ENCODE results near the gene CD300LD.

Gene CD300LD

DNA sequence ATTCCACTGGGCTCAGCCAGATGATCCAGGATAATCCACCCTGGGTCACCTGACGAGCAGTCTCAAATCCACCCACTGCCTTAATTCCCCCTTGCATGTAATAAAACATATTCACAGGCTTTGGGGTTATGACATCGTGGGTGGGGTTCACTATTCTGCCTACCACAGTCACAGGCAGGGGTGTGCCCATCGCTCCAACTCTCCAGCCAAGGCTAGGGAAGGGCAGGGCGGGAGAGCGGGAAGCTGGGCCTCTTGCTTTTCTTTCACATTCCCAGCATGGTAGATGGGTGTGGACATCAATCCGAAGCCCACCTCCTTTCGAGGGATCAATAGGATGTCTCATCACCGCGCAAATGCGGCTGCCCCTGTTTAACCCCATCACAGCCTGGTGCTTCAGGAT lies 12.7 kb upstream of the CD300LD start (continued):
- TF ChIP-seq, protein P1, sequence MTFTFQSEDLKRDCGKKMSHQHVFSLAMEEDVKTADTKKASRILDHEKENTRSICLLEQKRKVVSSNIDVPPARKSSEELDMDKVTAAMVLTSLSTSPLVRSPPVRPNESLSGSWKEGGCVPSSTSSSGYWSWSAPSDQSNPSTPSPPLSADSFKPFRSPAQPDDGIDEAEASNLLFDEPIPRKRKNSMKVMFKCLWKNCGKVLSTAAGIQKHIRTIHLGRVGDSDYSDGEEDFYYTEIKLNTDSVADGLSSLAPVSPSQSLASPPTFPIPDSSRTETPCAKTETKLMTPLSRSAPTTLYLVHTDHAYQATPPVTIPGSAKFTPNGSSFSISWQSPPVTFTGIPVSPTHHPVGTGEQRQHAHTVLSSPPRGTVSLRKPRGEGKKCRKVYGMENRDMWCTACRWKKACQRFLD (tag by site-specific recombination; IDR thresholded peaks at IDR 0.05), result no peak
- TF ChIP-seq HOXA7 (CRISPR knock-in tag; IDR thresholded peaks at IDR 0.05; ENCODE audit: borderline replicate concordance), result no peak
- no peak for TF ChIP-seq SCRT1 (tag by site-specific recombination; IDR thresholded peaks at IDR 0.05; ENCODE audit: borderline replicate concordance)
- TF ChIP-seq ZBTB20 (tag by site-specific recombination; IDR thresholded peaks at IDR 0.05), result no peak
- TF ChIP-seq ZNF626 (tag by site-specific recombination; IDR thresholded peaks at IDR 0.05), result no peak

- CTCF ChIA-PET, result interaction anchor here (0.6 to 2.6 kb wide), 6 partner anchors 21 to 391 kb away, joined by 3 to 9 read pairs (median 4); partner anchors contain the start of genes GPR142 and TTYH2
- no peak overlapping the region for H3K4me3 ChIP-seq (ENCODE audit: low read depth, low read length)
- no peak overlapping the region for H3K27ac ChIP-seq (ENCODE audit: extremely low read depth, low read depth, low read length)
- POLR2A ChIA-PET, result no interaction called here
- H3K36me3 ChIP-seq (ENCODE audit: control insufficient read depth in 2 of 2, insufficient read depth in 1 of 2, low read length in 2 of 2), result no peaks in the 10 kb centered on the region
- TF ChIP-seq, protein P2, sequence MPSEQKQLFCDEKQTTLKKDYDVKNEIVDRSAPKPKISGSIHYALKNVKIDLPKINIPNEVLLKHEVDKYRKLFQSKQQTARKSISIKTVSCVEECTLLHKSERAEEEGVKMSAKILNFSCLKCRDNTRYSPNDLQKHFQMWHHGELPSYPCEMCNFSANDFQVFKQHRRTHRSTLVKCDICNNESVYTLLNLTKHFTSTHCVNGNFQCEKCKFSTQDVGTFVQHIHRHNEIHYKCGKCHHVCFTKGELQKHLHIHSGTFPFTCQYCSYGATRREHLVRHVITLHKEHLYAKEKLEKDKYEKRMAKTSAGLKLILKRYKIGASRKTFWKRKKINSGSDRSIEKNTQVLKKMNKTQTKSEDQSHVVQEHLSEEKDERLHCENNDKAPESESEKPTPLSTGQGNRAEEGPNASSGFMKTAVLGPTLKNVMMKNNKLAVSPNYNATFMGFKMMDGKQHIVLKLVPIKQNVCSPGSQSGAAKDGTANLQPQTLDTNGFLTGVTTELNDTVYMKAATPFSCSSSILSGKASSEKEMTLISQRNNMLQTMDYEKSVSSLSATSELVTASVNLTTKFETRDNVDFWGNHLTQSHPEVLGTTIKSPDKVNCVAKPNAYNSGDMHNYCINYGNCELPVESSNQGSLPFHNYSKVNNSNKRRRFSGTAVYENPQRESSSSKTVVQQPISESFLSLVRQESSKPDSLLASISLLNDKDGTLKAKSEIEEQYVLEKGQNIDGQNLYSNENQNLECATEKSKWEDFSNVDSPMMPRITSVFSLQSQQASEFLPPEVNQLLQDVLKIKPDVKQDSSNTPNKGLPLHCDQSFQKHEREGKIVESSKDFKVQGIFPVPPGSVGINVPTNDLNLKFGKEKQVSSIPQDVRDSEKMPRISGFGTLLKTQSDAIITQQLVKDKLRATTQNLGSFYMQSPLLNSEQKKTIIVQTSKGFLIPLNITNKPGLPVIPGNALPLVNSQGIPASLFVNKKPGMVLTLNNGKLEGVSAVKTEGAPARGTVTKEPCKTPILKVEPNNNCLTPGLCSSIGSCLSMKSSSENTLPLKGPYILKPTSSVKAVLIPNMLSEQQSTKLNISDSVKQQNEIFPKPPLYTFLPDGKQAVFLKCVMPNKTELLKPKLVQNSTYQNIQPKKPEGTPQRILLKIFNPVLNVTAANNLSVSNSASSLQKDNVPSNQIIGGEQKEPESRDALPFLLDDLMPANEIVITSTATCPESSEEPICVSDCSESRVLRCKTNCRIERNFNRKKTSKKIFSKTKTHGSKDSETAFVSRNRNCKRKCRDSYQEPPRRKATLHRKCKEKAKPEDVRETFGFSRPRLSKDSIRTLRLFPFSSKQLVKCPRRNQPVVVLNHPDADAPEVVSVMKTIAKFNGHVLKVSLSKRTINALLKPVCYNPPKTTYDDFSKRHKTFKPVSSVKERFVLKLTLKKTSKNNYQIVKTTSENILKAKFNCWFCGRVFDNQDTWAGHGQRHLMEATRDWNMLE (tag by site-specific recombination; conservative IDR thresholded peaks at IDR 0.05; ENCODE audit: low read depth), result no peak
- TF ChIP-seq TCF7L2 (IDR thresholded peaks at IDR 0.05; ENCODE audit: borderline replicate concordance, low read depth, low read length) (no peak), PRDM4 (tag by site-specific recombination; IDR thresholded peaks at IDR 0.05) (no peak), ZNF157 (tag by site-specific recombination; IDR thresholded peaks at IDR 0.05) (no peak), BCL11B (tag by site-specific recombination; IDR thresholded peaks at IDR 0.05; ENCODE audit: low read depth) (no peak), ZSCAN30 (tag by site-specific recombination; IDR thresholded peaks at IDR 0.05) (no peak)
- no peaks in the 10 kb centered on the region for H3K9me3 ChIP-seq (ENCODE audit: control insufficient read depth, insufficient read depth, low read depth, low read length)
- no peaks in the 10 kb centered on the region for H3K4me1 ChIP-seq (ENCODE audit: control insufficient read depth, insufficient read depth, low read length)
Measured at GRCh38 chr17:74604200-74604599, 12.1 kb upstream of the CD300LD start.

- H3K4me3 ChIP-seq (ENCODE audit: low read depth, low read length), result no peak overlapping the region
- H3K9me3 ChIP-seq (ENCODE audit: control insufficient read depth, insufficient read depth, low read depth, low read length), result no peaks in the 10 kb centered on the region
- no peaks in the 10 kb centered on the region for H3K36me3 ChIP-seq (ENCODE audit: control insufficient read depth in 2 of 2, insufficient read depth in 1 of 2, low read length in 2 of 2)
- ChIA-PET CTCF (interaction anchor here (0.6 to 2.6 kb wide), 11 partner anchors 10 to 391 kb away, joined by 3 to 14 read pairs (median 3); partner anchors contain the start of genes CD300LD, GPR142 and TTYH2), POLR2A (no interaction called here)
- H3K27ac ChIP-seq (ENCODE audit: extremely low read depth, low read depth, low read length), result no peak overlapping the region
- TF ChIP-seq ZNF2 (tag by site-specific recombination; IDR thresholded peaks at IDR 0.05) (peak; percentile 67; the same call in 1 of the 2 replicates), ZNF654 (tag by site-specific recombination; IDR thresholded peaks at IDR 0.05; ENCODE audit: low read depth) (no peak)
- H3K4me1 ChIP-seq (ENCODE audit: control insufficient read depth, insufficient read depth, low read length), result no peaks in the 10 kb centered on the region
Measured at GRCh38 chr17:74603746-74604145, 11.7 kb upstream of the CD300LD start.

Measured in HEK293 (cell line).